GM12878 (cell line): Measurements from ENCODE around the gene MESD. TPM values are rescaled to one million over a fixed set of nuclear protein-coding genes. Genes with fewer than 3 reads are reported as not detected.

Source experiments
- ATAC-seq: fragments of 200-7000 bp; cut with Tn5 transposase; 3 replicates; pipeline ENCODE4 v1.9.1; 2020; ENCODE audit warnings: mild to moderate bottlenecking, moderate library complexity
- BruUV-seq: library from RNA; stranded (reverse); fragments of 400-500 nt; replicated peaks from 2 replicates; lab custom pipeline; 2021; lab: Mats Ljungman, UMichigan
- CTCF ChIA-PET: fragments of 300-600 bp; sonication (Branson Sonifier 250); formaldehyde crosslinking; extraction: SDS; loops from one replicate; lab custom pipeline; 2021; ENCODE audit warnings: inconsistent platforms; lab: Yijun Ruan, JAX
- POLR2A ChIA-PET: fragments of 350-600 bp; formaldehyde crosslinking; extraction: SDS; loops from one replicate; lab custom pipeline; 2021; ENCODE audit warnings: inconsistent platforms; lab: Charles Lee
- RAD21 ChIA-PET: fragments of 300-600 bp; sonication (Branson Sonifier 250); formaldehyde crosslinking; loops from one replicate; lab custom pipeline; 2023; ENCODE audit warnings: antibody characterized with exemption; ENCODE audit not compliant: unreplicated experiment; lab: Charles Lee
- SMC1A ChIA-PET: fragments of 300-600 bp; sonication (Branson Sonifier 250); formaldehyde crosslinking; loops from one replicate; lab custom pipeline; 2023; ENCODE audit not compliant: unreplicated experiment, uncharacterized antibody; lab: Charles Lee
- DNase-seq: peaks from one replicate; pipeline ENCODE4 v3.0.0-alpha.2; 2011; ENCODE audit warnings: low read depth, low spot score
- FAIRE-seq: peaks from 3 replicates; lab custom pipeline; 2011; peaks lifted over from hg19 to GRCh38; lab: Jason Lieb, UNC
- H2AFZ ChIP-seq: 2 replicates; pipeline ENCODE4 v1.6.0; 2011; ENCODE audit warnings: low read depth, low read length, control low read depth; ENCODE audit not compliant: control insufficient read depth
- H3K27ac ChIP-seq: 2 replicates; pipeline ENCODE4 v1.5.1; 2011; ENCODE audit warnings: control low read depth; ENCODE audit not compliant: control insufficient read depth, insufficient read depth
- H3K27me3 ChIP-seq, 2 experiments: replicated peaks in 1 of 2; 2 replicates each; pipeline versions ENCODE4 v1.6.0 to v1.6.1; 2011; ENCODE audit warnings: low read length in 1 of 2; ENCODE audit not compliant: control insufficient read depth in 2 of 2, insufficient read depth in 2 of 2
- H3K36me3 ChIP-seq, 2 experiments: 2 replicates each; pipeline ENCODE4 v1.5.1; 2011; ENCODE audit warnings: low read length in 1 of 2; ENCODE audit not compliant: control insufficient read depth in 2 of 2, insufficient read depth in 2 of 2
- H3K4me1 ChIP-seq: 2 replicates; pipeline ENCODE4 v1.6.1; 2011; ENCODE audit warnings: mild to moderate bottlenecking, low read length, moderate library complexity, mixed read lengths; ENCODE audit not compliant: control insufficient read depth, insufficient read depth
- H3K4me2 ChIP-seq: 2 replicates; pipeline ENCODE4 v1.6.0; 2011; ENCODE audit warnings: control low read depth; ENCODE audit not compliant: control insufficient read depth, insufficient read depth
- H3K4me3 ChIP-seq: fragments of 200-600 bp; sonication (generic); 2 replicates; pipeline ENCODE4 v1.5.1; 2016
- H3K79me2 ChIP-seq: 2 replicates; pipeline ENCODE4 v1.6.0; 2011; ENCODE audit warnings: low read length; ENCODE audit not compliant: control insufficient read depth, insufficient read depth
- H3K9ac ChIP-seq: 2 replicates; pipeline ENCODE4 v1.8.0; 2011; ENCODE audit warnings: low read length, control low read depth, mixed read lengths; ENCODE audit not compliant: control insufficient read depth, insufficient read depth
- H3K9me3 ChIP-seq: replicated peaks from 3 replicates; pipeline ENCODE4 v1.5.1; 2011; ENCODE audit warnings: mild to moderate bottlenecking, low read length; ENCODE audit not compliant: control insufficient read depth, insufficient read depth
- H4K20me1 ChIP-seq: 2 replicates; pipeline ENCODE4 v1.6.0; 2011; ENCODE audit not compliant: control insufficient read depth, insufficient read depth
- E2F8 ChIP-seq: fragments of 450-650 bp; IDR thresholded peaks from 2 replicates; pipeline ENCODE4 v1.6.1; 2018; ENCODE audit warnings: mild to moderate bottlenecking, low read depth, moderate library complexity; ENCODE audit not compliant: partially characterized antibody
- HDGF ChIP-seq: fragments of 450-650 bp; IDR thresholded peaks from 2 replicates; pipeline ENCODE4 v1.6.1; 2016; ENCODE audit warnings: antibody characterized with exemption
- KAT2A ChIP-seq: conservative IDR thresholded peaks from 2 replicates; pipeline ENCODE4 v1.6.1; 2011; ENCODE audit warnings: low read depth, low read length; ENCODE audit not compliant: control insufficient read depth
- ZBTB40 ChIP-seq: fragments of 450-650 bp; IDR thresholded peaks from 2 replicates; pipeline ENCODE4 v1.6.1; 2016; ENCODE audit warnings: mild to moderate bottlenecking, moderate library complexity, borderline replicate concordance
- ZNF687 ChIP-seq: fragments of 450-650 bp; IDR thresholded peaks from 2 replicates; pipeline ENCODE4 v1.6.1; 2017; ENCODE audit warnings: mild to moderate bottlenecking, moderate library complexity
- WGBS: methylation state at CpG from one replicate; pipeline ENCODE4 v1.1.6; 2016; ENCODE audit warnings: low lambda C conversion rate; ENCODE audit not compliant: insufficient replicate concordance, insufficient coverage; ENCODE audit errors: missing lambda C conversion rate; 5-methylcytosine and 5-hydroxymethylcytosine counted together
- in situ Hi-C: fragments of 300-500 bp; cut with MboI; formaldehyde crosslinking; loops from 9 replicates; pipeline ENCODE4 v1.14.3; 2018; ENCODE audit warnings: mixed read lengths
- intact Hi-C: fragments of 100-400 bp; cut with micrococcal nuclease; formaldehyde crosslinking; loops from one replicate; pipeline ENCODE4 v1.14.2; 2022; ENCODE audit not compliant: unreplicated experiment
- polyA plus RNA-seq, 11 experiments: library from polyadenylated mRNA; depleted of rRNA in 4 of 11; unstranded in 6 of 11; stranded (reverse) in 5 of 11; fragments of >200 nt; fragmentation: Nextera tagmentation in 4 of 11; fragmentation: Illumina TruSeq in 1 of 11; extraction: Ambion mirVana in 4 of 11; extraction: Trizol in 1 of 11; gene quantifications; 1 replicate in 1 of 11; 2 replicates in 10 of 11; pipeline versions ENCODE4 v1.2.1 to v1.2.3, GENCODE V29; 2011 to 2016; ENCODE audit warnings: inconsistent platforms in 2 of 11, missing spikeins in 2 of 11, low read depth in 1 of 11
- total RNA-seq, 4 experiments: library from RNA; depleted of rRNA in 3 of 4; stranded (reverse); fragments of >200 nt in 3 of 4; fragmentation: Illumina TruSeq in 1 of 4; extraction: Trizol in 1 of 4; gene quantifications; 2 replicates each; pipeline versions ENCODE4 v1.2.1 to v1.2.3, GENCODE V29; 2013 to 2021

Gene MESD
- total and polyA plus RNA-seq, 10 of the 15 experiments (the other 5 are each of a cell fraction or from before 2014, with no cell fraction given), result 10.2 to 39.8 (median 20.9) TPM

GRCh38 chr15:81024265-81024872 lies 34.8 kb upstream of the MESD start:
- in situ Hi-C loops (no loop called here), intact Hi-C loops (loop anchor here (5.0 kb wide), 1 partner anchor 268 kb away; no protein-coding TSS in a partner anchor)
- Histone ChIP-seq H2AFZ (peak overlapping the region; percentile 37), H3K36me3 (no peaks in the 10 kb centered on the region), H3K4me1 (peaks cover 41% of the 10 kb centered on the region), H3K9ac (peak overlapping the region; percentile 57), H3K27ac (peak overlapping the region; percentile 91), H3K9me3 (peaks cover under 1% of the 10 kb centered on the region; the same call in 2 of the 3 replicates), H3K4me3 (peak overlapping the region; percentile 22; the same call in 1 of the 2 replicates), H4K20me1 (no peaks in the 10 kb centered on the region), H3K79me2 (no peaks in the 10 kb centered on the region), H3K27me3 (no peaks in the 10 kb centered on the region), H3K4me2 (peak overlapping the region; percentile 83)
- 94% methylated on average over 10 of the region's 10 CpGs for WGBS
- ATAC-seq (peak; percentile 3; the same call in 2 of the 3 replicates), DNase-seq (no peak), FAIRE-seq (no peak)
- TF ChIP-seq KAT2A, result no peak
- 0 out of 2 replicates have a peak, but pooled peaks have one; percentile 35 for TF ChIP-seq ZBTB40
- no peak for TF ChIP-seq E2F8
- peak; percentile 11; the same call in 1 of the 2 replicates for TF ChIP-seq ZNF687
- TF ChIP-seq HDGF, result 0 out of 2 replicates have a peak, but pooled peaks have one; percentile 31
- ChIA-PET POLR2A (interaction anchor here (0.7 to 1.6 kb wide), 5 partner anchors 14 to 36 kb away, joined by 3 to 7 read pairs (median 4); no protein-coding TSS in a partner anchor), RAD21 (interaction anchor here (0.7 to 2.3 kb wide), 9 partner anchors 10 to 251 kb away, joined by 3 to 13 read pairs (median 4); partner anchors contain the start of gene TLNRD1), SMC1A (interaction anchor here (0.6 to 2.9 kb wide), 16 partner anchors 10 to 460 kb away, joined by 3 to 8 read pairs (median 4); partner anchors contain the start of gene TLNRD1), CTCF (interaction anchor here (0.6 to 1.7 kb wide), 6 partner anchors 11 to 686 kb away, joined by 3 to 5 read pairs (median 4); partner anchors contain the start of gene TLNRD1)
- no TSS peak for BruUV-seq
